Measurements from ENCODE around the gene KNSTRN. TPM values are rescaled to one million over a fixed set of nuclear protein-coding genes. Genes with fewer than 3 reads are reported as not detected.

The KNSTRN gene
- total RNA-seq, 1 donor from 2014 or later: 28.4 TPM

DNA sequence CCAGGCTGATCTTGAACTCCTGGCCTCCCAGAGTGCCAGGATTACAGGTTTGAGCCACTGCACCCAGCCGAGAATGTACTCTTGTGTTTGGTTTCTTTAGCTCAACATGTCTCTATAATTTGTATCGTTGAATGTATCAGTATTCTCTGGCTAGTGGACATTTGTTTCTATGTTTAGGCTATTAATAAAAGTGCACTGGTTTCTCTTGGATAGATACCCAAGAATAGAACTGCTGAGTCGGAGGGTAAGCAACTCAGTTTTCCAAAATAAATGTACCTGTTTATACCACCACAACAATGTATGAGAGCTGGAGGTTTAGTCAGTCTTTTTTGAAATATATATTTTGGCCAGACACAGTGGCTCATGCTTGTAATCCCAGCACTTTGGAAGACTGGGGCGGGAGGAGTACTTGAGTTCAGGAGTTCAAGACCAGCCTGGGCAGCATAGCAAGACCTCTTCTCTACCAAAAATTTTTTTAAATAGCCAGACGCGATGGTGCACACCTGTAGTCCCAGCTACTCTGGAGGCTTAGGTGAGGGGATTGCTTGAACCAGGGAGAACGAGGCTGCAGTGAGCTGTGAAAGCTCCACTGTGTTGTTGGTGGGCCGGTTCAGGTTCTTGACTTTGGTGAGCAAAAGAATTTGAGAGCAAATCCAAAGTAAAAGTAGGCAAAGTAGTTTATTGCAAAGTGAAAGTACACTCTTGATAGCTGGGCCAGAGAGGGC, 15.3 kb downstream of the KNSTRN start:
- TF ChIP-seq, protein P1, sequence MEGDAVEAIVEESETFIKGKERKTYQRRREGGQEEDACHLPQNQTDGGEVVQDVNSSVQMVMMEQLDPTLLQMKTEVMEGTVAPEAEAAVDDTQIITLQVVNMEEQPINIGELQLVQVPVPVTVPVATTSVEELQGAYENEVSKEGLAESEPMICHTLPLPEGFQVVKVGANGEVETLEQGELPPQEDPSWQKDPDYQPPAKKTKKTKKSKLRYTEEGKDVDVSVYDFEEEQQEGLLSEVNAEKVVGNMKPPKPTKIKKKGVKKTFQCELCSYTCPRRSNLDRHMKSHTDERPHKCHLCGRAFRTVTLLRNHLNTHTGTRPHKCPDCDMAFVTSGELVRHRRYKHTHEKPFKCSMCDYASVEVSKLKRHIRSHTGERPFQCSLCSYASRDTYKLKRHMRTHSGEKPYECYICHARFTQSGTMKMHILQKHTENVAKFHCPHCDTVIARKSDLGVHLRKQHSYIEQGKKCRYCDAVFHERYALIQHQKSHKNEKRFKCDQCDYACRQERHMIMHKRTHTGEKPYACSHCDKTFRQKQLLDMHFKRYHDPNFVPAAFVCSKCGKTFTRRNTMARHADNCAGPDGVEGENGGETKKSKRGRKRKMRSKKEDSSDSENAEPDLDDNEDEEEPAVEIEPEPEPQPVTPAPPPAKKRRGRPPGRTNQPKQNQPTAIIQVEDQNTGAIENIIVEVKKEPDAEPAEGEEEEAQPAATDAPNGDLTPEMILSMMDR (IDR thresholded peaks at IDR 0.05): no peak
- H3K4me3 Mint-ChIP-seq (ENCODE audit: unreplicated experiment): no peak overlapping the region
- H3K9me3 Mint-ChIP-seq (ENCODE audit: low read depth): no peaks in the 10 kb centered on the region
- DNase-seq (ENCODE audit: low spot score): no peak
- H3K4me1 Mint-ChIP-seq (ENCODE audit: low read depth): no peaks in the 10 kb centered on the region
- no peaks in the 10 kb centered on the region for H3K27me3 Mint-ChIP-seq (ENCODE audit: low read depth)
- H3K36me3 Mint-ChIP-seq (ENCODE audit: low read depth): peaks cover 7% of the 10 kb centered on the region
- no peak overlapping the region for H3K27ac Mint-ChIP-seq (ENCODE audit: unreplicated experiment)

DNA sequence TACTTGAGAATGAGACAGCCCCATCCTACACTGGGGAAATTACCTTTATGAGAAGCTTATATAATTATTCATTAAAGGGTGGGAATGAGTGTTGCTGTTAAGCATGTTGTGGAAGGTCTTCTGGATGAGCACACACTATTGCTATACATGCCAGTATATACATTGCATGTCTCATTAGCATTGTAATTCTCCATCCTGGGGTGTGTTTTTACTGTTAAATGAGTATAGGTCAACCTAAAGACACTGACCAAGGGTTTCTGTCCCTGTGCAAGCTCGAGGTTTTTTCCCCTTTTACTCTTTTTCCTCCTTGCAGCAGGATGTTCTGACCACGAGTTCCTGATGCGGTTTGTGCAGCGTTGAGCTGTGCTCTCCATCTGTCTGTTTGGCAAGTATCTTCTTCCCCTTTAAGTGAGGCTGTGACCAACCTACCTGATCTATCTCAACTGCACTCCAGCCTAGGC, 15.9 kb downstream of the KNSTRN start:
- Mint-ChIP-seq H3K4me3 (ENCODE audit: unreplicated experiment) (no peak overlapping the region), H3K27me3 (ENCODE audit: low read depth) (no peaks in the 10 kb centered on the region), H3K4me1 (ENCODE audit: low read depth) (no peaks in the 10 kb centered on the region), H3K9me3 (ENCODE audit: low read depth) (no peaks in the 10 kb centered on the region), H3K36me3 (ENCODE audit: low read depth) (peaks cover 4% of the 10 kb centered on the region), H3K27ac (ENCODE audit: unreplicated experiment) (no peak overlapping the region)
- no peak for DNase-seq (ENCODE audit: low spot score)
- TF ChIP-seq, protein P1 (IDR thresholded peaks at IDR 0.05): no peak

DNA sequence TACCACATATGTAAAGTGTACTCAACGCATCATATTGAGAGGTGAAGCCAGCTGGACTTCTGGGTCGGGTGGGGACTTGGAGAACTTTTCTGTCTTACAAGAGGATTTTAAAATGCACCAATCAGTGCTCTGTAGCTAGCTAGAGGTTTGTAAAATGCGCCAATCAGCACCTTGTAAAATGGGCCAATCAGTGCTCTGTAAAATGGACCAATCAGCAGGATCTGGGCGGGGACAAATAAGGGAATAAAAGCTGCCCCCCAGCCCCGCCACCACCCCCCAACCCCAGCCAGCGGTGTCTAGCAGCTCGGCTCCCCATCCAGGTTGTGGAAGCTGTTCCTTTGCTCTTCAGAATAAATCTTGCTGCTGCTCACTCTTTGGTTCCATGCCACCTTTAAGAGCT, 16.8 kb downstream of the KNSTRN start:
- H3K4me3 Mint-ChIP-seq (ENCODE audit: unreplicated experiment): no peak overlapping the region
- no peak overlapping the region for H3K27ac Mint-ChIP-seq (ENCODE audit: unreplicated experiment)
- H3K4me1 Mint-ChIP-seq (ENCODE audit: low read depth): no peaks in the 10 kb centered on the region
- no peaks in the 10 kb centered on the region for H3K36me3 Mint-ChIP-seq (ENCODE audit: low read depth)
- TF ChIP-seq, protein P1 (IDR thresholded peaks at IDR 0.05): no peak
- no peaks in the 10 kb centered on the region for H3K27me3 Mint-ChIP-seq (ENCODE audit: low read depth)
- no peak for DNase-seq (ENCODE audit: low spot score)
- H3K9me3 Mint-ChIP-seq (ENCODE audit: low read depth): no peaks in the 10 kb centered on the region

DNA sequence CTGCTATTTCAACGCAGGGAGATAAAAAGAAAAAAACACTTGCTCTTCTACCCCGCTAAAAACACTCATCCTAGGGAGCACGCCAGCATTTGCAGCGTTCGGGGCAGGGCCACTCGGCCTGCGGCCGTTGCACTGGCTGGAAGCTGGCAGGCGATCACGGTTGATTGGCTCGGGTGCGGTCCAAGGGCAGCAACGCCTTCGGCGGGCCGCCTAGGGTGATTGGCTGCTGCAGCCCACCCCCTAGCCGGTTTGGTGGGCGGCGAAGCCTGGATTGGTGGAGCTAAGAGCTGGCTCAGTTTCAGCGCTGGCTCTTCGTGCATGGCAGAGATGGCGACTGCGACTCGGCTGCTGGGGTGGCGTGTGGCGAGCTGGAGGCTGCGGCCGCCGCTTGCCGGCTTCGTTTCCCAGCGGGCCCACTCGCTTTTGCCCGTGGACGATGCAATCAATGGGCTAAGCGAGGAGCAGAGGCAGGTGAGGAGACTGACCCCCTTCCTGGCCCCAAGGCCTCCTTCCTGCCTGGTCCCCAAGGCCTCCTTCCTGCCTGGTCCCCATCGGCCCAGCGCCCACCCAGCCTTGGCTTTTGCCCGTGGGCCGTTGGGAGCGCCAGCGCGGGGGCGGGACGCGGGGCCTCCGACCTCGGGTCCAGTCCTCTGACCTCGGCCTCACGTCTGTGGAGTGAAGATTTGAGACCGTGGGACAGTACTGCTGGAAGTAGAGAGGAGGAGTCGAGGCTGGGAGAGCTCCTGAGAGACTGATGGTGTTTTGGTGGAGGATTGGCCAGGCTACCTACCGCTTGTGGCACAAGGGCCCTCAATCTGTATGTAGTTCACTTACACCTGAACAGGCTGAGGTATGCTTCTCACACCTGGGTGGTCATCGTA, 23.2 kb downstream of the KNSTRN start, which contains the start of gene IVD:
TSS of gene IVD (plus strand) at position 295 of the 881 bp plus-strand sequence. CDS start at position 328, 33 bp downstream.
- TF ChIP-seq, protein P1 (IDR thresholded peaks at IDR 0.05): no peak
- peaks cover 6% of the 10 kb centered on the region for H3K36me3 Mint-ChIP-seq (ENCODE audit: low read depth)
- peak within 1 kb of the TSS; percentile 71 for H3K27ac Mint-ChIP-seq (ENCODE audit: unreplicated experiment)
- peaks cover 26% of the 10 kb centered on the region for H3K4me1 Mint-ChIP-seq (ENCODE audit: low read depth)
- H3K27me3 Mint-ChIP-seq (ENCODE audit: low read depth): no peaks in the 10 kb centered on the region
- peak; percentile 99 for DNase-seq (ENCODE audit: low spot score)
- no peaks in the 10 kb centered on the region for H3K9me3 Mint-ChIP-seq (ENCODE audit: low read depth)
- H3K4me3 Mint-ChIP-seq (ENCODE audit: unreplicated experiment): peak within 1 kb of the TSS; percentile 83

DNA sequence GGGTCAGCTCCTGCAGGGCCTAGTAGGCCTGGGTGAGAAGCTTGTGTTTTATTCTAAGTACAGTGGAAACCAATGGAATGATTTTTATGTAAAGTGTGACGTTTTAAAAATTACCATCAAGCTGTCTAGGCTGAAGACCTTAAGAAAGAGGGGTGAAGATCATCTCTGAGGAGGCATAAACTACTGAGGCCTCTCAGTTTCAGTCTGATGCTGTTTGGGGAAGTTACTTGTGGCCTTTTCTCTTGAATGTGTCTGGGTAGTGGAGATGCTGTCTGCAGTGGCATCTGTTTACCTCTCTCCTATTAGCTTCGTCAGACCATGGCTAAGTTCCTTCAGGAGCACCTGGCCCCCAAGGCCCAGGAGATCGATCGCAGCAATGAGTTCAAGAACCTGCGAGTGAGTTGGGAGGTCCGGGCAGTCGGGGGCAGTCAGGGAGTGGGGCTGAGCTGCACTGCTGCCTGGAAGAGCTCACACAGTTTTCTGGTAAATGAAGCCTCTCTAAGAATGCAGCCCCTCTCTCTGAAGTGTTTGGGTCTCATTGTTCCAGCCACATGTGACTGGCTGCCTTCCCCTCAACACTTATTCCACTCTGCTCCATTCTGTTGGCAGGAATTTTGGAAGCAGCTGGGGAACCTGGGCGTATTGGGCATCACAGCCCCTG, 24.9 kb downstream of the KNSTRN start:
- H3K9me3 Mint-ChIP-seq (ENCODE audit: low read depth): no peaks in the 10 kb centered on the region

More for the DNA sequence above, 24.9 kb downstream of the KNSTRN start:
- Mint-ChIP-seq H3K4me3 (ENCODE audit: unreplicated experiment) (peak overlapping the region; percentile 41), H3K27ac (ENCODE audit: unreplicated experiment) (no peak overlapping the region), H3K4me1 (ENCODE audit: low read depth) (peaks cover 26% of the 10 kb centered on the region), H3K36me3 (ENCODE audit: low read depth) (peaks cover 21% of the 10 kb centered on the region), H3K27me3 (ENCODE audit: low read depth) (no peaks in the 10 kb centered on the region)
- DNase-seq (ENCODE audit: low spot score): no peak
- TF ChIP-seq, protein P1 (IDR thresholded peaks at IDR 0.05): no peak

Measured in chondrocyte (in vitro differentiated cells).